Body of pancreas (tissue), 4 donors: ENCODE results near the gene KIFC3. TPM values are rescaled to one million over a fixed set of nuclear protein-coding genes. Genes with fewer than 3 reads are reported as not detected.

Source experiments
- ATAC-seq: fragments of 150-250 bp; one replicate; pipeline ENCODE4 v1.9.1; 2016
- DNase-seq, 4 donors: peaks; one replicate each; pipeline ENCODE4 v3.0.0-alpha.2; 2019
- H3K27ac ChIP-seq, 4 donors: fragments of 200-600 bp; sonication (generic); 1 replicate in 3 of 4; 2 replicates in 1 of 4; pipeline versions ENCODE4 v1.5.1 to v1.6.1; 2016 to 2019; ENCODE audit warnings: mild to moderate bottlenecking in 1 of 4, mixed read lengths in 1 of 4, moderate library complexity in 1 of 4
- H3K27me3 ChIP-seq, 2 donors: fragments of 200-600 bp; sonication (generic); one replicate each; pipeline ENCODE4 v1.6.0; 2016; ENCODE audit warnings: mild to moderate bottlenecking in 1 of 2
- H3K36me3 ChIP-seq, 2 donors: fragments of 200-600 bp; sonication (generic); replicated peaks in 1 of 2; 2 replicates each; pipeline ENCODE4 v1.5.1; 2016; ENCODE audit warnings: low read depth in 2 of 2; ENCODE audit not compliant: insufficient read depth in 1 of 2
- H3K4me1 ChIP-seq: fragments of 200-600 bp; sonication (generic); one replicate; pipeline ENCODE4 v1.6.0; 2016
- H3K4me3 ChIP-seq, 2 donors: fragments of 200-600 bp; sonication (generic); 1 replicate in 1 of 2; 2 replicates in 1 of 2; pipeline ENCODE4 v1.5.1; 2016 to 2019
- H3K9me3 ChIP-seq, 3 donors: fragments of 200-600 bp; sonication (generic); 1 replicate in 2 of 3; 2 replicates in 1 of 3; pipeline ENCODE4 v1.5.1; 2016
- POLR2A ChIP-seq, 3 donors: fragments of 450-650 bp; IDR thresholded peaks; one replicate each; pipeline ENCODE4 v1.6.1; 2016; ENCODE audit warnings: antibody characterized with exemption in 3 of 3, mild to moderate bottlenecking in 2 of 3
- WGBS, 2 donors: methylation state at CpG; one replicate each; pipeline ENCODE4 v1.1.5; 2017; 5-methylcytosine and 5-hydroxymethylcytosine counted together
- intact Hi-C: fragments of 100-400 bp; cut with DNase I; formaldehyde crosslinking; loops from one replicate; pipeline ENCODE4 v1.15.1; 2023
- total RNA-seq, 2 donors: library from RNA; depleted of rRNA; stranded (reverse); fragments of >200 nt; gene quantifications; one replicate each; pipeline ENCODE4 v1.1.0, GENCODE V29; 2016
- TF ChIP-seq, protein P1 (sequence below), 7 experiments: fragments of 450-650 bp in 4 of 7; fragments of 200-600 bp in 3 of 7; sonication (generic) in 3 of 7; IDR thresholded peaks; one replicate each; pipeline ENCODE4 v1.5.1; 2016 to 2019; ENCODE audit warnings: antibody characterized with exemption in 7 of 7

KIFC3 gene
- total RNA-seq, 2 donors from 2014 or later: 120 to 205 TPM

DNA sequence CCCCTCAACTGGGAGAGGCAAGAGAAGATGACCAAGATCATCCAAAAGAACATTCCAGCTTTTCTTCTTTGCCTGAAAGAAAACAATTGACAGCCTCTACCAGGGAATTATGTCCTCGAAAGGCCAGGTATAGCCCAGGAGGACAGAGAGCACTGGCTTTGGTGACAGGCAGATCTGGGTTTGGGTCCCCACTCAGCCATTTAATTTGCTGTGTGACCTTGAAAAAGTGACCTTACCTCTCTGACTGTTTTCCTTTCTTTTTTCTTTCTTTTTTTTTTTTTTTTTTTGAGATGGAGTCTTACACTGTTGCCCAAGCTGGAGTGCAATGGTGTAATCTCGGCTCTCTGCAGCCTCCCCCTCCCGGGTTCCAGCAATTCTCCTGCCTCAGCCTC is 27.7 kb upstream of the KIFC3 start:
- DNase-seq (no peak), ATAC-seq (peak; percentile 1)
- TF ChIP-seq, protein P1, sequence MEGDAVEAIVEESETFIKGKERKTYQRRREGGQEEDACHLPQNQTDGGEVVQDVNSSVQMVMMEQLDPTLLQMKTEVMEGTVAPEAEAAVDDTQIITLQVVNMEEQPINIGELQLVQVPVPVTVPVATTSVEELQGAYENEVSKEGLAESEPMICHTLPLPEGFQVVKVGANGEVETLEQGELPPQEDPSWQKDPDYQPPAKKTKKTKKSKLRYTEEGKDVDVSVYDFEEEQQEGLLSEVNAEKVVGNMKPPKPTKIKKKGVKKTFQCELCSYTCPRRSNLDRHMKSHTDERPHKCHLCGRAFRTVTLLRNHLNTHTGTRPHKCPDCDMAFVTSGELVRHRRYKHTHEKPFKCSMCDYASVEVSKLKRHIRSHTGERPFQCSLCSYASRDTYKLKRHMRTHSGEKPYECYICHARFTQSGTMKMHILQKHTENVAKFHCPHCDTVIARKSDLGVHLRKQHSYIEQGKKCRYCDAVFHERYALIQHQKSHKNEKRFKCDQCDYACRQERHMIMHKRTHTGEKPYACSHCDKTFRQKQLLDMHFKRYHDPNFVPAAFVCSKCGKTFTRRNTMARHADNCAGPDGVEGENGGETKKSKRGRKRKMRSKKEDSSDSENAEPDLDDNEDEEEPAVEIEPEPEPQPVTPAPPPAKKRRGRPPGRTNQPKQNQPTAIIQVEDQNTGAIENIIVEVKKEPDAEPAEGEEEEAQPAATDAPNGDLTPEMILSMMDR (IDR thresholded peaks at IDR 0.05): no peak
- no peak for TF ChIP-seq POLR2A (IDR thresholded peaks at IDR 0.05)
- peaks cover 46% of the 10 kb centered on the region for H3K4me1 ChIP-seq
- H3K36me3 ChIP-seq: no peaks in the 10 kb centered on the region
- peak overlapping the region in 2 of 4 donors; percentile 19 to 44 for H3K27ac ChIP-seq
- no peaks in the 10 kb centered on the region for H3K27me3 ChIP-seq
- WGBS, 2 donors: 82 to 89% methylated on average over 2 to 3 of the region's 3 CpGs
- H3K9me3 ChIP-seq: no peaks in the 10 kb centered on the region
- H3K4me3 ChIP-seq: no peak overlapping the region
- intact Hi-C loops: no loop called here

DNA sequence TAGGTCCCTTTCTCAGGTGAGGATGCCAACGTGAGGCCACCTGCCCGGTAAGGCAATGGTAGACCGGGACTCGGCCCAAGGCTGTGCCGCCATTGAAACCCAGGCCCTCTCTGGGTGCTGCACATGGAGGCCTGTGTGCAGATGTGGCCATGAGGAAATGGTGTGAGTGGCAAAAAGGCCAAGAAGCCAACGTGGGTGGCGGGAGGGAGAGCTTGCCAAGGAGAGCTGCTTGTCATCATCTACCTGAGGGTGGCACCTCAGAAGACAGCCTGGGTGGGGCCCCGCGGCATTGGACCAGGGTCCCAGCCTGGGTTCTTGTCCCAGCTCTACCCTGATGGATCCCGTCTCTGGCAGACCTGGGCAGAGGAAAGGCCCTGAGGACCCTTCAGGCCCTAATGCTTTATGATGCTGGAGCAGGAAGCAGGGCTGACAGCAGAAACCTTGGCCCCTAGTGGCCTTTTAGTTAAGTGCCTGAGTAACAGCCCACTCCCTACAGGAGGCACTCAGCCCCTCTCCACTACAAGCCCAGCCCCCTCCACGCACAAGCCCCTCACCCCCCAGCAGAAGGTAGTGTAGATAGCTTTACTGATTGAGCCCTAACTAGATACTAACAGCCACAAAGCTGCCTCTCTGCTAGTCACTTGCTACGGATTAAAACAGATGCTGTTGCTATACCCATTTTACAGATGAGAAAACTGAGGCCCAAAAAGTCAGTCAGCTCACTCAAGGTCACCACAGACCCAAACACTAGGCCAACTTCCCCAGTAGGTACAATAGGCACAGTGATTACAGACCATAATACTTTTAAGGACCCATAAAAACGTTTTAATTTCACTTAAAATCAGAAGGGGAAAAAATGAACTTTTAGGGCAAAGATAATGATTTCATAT is 26.2 kb upstream of the KIFC3 start:
- WGBS, 2 donors: 63 to 84% methylated on average over 7 to 11 of the region's 13 CpGs
- intact Hi-C loops: no loop called here

DNA sequence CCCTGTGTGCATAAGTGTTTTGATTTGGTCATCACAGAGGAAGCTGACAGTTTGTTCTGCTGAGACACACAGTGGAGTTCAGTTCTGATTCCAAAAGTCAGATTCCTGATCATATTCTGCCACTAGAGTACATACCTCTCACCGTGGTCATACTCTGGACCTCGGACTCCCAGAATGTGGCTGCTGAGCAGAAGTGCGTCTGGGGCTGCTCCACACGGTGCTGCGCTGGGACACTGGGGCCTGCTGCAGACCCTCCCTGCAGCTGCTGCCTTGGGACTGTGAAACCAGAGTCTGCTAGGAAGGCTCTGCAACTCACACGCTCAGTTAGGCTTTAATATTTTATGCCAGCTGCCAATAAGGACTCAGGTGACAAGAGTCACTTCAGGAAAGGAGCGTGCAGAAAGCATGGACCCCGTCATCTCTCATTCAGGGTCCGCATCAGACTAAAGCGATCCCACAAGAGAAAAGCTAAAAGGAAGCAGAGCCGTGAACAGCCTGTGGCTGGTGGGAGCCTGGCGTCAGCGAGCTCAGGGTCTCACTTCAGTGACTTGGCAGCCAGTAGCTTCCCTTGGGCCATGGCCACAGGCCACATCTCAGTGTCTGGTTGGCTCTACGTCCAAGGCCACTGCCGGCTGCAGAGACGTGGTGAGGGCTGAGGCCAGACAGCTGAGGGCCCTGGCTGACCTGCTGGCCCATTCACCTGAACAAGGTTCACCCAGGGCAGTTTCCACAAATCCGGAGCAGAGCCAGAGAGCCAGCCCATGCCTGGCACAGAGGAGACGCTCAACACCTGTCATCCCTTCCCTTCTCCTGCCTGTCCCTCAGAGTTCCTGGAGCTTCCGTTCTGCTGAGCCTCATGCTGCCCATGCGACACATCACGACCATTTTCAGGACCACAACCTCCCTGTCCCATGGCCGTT is 24.7 kb upstream of the KIFC3 start:
- no peak for TF ChIP-seq POLR2A (IDR thresholded peaks at IDR 0.05)
- TF ChIP-seq, protein P1 (IDR thresholded peaks at IDR 0.05): no peak
- H3K9me3 ChIP-seq: no peaks in the 10 kb centered on the region
- peak; percentile 75 to 82 (median 80) for DNase-seq
- intact Hi-C loops: no loop called here
- ATAC-seq: peak; percentile 81
- H3K27ac ChIP-seq: peak overlapping the region; percentile 65 to 77 (median 75)
- no peak overlapping the region for H3K4me3 ChIP-seq
- no peaks in the 10 kb centered on the region for H3K36me3 ChIP-seq
- 27 to 30% methylated on average over 14 to 22 of the region's 22 CpGs for WGBS, 2 donors
- H3K27me3 ChIP-seq: no peaks in the 10 kb centered on the region
- H3K4me1 ChIP-seq: peaks cover 70% of the 10 kb centered on the region

More for the DNA sequence above, 26.2 kb upstream of the KIFC3 start:
- TF ChIP-seq, protein P1 (IDR thresholded peaks at IDR 0.05): no peak
- TF ChIP-seq POLR2A (IDR thresholded peaks at IDR 0.05): no peak
- DNase-seq (no peak), ATAC-seq (no peak)
- peaks cover 58% of the 10 kb centered on the region for H3K4me1 ChIP-seq
- H3K36me3 ChIP-seq: no peaks in the 10 kb centered on the region
- no peak overlapping the region for H3K4me3 ChIP-seq
- peak overlapping the region in 3 of 4 donors; percentile 73 to 77 (median 77) for H3K27ac ChIP-seq
- no peaks in the 10 kb centered on the region for H3K27me3 ChIP-seq
- H3K9me3 ChIP-seq: no peaks in the 10 kb centered on the region

DNA sequence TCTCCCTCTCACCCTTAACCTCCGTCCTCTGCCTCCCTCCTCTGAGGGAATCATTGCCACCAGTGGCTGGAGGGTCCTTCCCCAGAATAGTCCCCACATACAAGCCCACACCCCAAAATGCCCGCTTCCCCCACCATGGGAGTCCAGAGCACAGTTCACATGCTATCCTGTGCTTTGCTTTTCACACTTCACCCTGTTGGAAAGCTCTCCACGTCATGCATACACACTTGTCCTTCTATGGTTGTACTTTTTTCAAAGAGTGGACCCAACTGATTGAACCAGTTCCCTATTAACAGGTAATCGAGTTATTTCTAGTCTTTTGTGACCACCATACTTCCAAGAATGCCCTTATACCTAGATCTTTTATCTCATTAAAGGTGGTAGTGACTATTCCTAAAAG is 23.8 kb upstream of the KIFC3 start:
- WGBS, 2 donors: 65 to 83% methylated on average over 4 of the region's 4 CpGs
- H3K27ac ChIP-seq: peak overlapping the region in 2 of 4 donors; percentile 73 to 77
- no peak for ATAC-seq
- DNase-seq: no peak
- intact Hi-C loops: no loop called here
- H3K27me3 ChIP-seq: no peaks in the 10 kb centered on the region
- no peaks in the 10 kb centered on the region for H3K9me3 ChIP-seq
- H3K36me3 ChIP-seq: no peaks in the 10 kb centered on the region
- H3K4me3 ChIP-seq: no peak overlapping the region
- H3K4me1 ChIP-seq: peaks cover 80% of the 10 kb centered on the region
- TF ChIP-seq, protein P1 (IDR thresholded peaks at IDR 0.05): no peak
- TF ChIP-seq POLR2A (IDR thresholded peaks at IDR 0.05): no peak
